GM18511 (cell line): Measurements from ENCODE around the gene AGTPBP1.

Source experiments
- ATAC-seq: cut with Tn5 transposase; IDR thresholded peaks from one replicate; pipeline ENCODE4 v1.9.1; 2021; ENCODE audit warnings: mild to moderate bottlenecking, moderate library complexity; ENCODE audit not compliant: unreplicated experiment

Gene AGTPBP1

DNA sequence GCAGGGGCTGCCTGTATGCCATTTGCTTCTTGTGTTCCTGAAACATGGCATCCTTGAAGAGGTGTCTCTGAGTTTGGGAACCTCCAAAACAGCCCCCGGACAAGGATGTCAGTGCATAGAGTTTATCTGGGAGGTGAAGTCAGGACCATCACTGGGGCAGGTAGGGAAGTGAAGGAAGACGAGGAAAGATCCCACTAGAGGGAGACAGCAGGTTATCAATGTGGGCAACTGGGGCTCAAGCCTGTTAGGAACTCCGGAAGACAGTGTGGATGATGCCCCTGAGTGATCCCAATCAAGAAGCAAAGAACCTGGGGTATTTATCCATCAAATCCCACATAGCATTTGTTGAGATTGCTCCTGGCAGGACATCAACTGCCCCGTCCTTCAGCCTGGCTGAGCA lies 233.1 kb downstream of the AGTPBP1 start:
- ATAC-seq = no peak

DNA sequence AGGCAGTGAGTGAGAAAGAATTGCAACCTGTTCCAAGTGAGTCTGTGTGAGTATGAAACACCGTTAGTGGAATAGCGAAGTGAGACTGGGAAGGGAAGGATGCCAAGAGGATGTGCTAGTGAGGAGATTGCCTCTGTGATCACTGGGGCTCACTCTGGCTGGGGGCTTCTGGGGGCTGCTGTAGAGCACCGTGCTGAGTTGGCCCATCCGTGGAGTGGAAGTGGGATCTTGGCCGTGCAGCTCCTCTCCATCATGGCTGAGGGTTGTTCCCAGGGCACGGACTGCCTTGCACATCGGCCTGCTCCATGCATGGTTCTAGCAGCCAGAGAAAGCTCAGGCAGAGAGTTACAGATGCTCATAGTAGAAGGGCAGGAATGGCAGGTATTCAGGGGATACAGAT lies 236.1 kb downstream of the AGTPBP1 start:
- no peak for ATAC-seq

DNA sequence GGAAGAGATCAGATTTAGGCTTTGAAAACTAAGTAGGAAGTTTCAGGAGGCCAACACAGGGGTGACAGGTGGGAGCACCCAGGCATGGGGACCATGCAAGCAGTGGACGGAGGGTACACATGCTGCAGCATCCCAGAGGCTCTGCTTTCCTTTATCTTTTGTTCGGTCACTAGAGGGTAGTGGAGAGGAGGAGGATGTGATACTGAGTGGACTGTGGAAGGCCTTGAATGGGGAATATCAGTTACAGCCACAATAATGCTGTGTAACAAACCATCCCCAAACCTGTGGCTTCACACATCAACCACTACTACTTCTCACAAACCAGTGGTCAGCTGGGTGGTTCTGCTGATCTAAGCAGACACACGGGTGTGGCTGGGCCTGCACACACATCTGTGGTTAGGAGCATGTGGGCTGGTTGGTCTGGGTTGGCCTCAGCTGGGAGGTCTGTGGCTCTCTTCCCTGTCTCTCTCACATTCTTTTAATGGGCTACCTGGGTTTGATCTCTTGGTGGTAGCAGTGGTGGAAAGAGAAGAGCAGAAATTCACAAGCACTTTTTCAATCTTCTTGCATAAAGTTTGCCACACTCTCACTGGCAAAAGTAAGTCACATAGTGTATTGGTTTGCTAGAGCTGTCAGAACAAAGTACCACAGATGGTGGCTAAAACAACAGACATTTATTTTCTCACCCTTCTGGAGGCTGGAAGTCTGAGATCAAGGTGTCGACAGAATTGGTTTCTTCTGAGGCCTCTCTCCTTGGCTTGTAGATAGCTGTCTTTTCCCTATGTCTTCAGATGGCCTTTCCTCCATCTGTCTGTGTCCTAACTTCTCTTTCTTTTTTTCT lies 238.7 kb downstream of the AGTPBP1 start:
- ATAC-seq = no peak

DNA sequence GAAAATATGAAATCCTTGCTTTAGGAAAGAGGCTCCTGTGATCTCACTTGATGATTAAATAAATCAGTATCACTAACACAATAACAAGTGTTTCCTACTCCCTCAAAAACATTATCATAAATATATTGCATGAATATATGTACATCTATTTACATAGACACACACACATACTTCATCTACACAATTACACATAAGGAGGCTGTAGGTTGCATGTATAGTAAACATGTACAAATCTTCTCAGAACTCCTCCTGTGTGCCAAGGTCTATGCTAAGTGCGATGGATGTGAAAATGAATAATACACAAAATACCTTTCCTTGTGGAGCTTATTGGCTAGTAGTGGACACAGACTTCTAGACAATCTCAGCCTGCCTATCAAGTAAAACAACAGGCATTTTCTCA lies 239.9 kb downstream of the AGTPBP1 start:
- no peak for ATAC-seq

DNA sequence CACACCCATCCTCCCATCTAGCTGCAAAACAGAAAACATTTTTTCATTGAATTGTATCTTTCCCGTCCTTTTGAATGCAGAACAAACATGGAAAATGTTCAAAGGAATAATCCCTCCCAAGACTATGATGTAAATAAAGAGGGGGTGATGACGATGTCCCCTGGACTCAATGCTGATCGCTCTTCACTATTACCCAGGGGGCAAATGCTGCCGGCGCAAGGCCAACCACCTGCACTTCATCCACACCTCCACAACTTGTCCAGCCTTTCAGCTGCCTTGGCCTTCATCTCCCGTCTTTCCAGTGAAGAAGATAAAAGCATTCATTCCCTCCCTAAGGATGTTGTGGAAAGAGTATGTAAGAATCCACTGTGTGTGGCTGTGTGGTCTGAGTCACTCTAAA lies 240.3 kb downstream of the AGTPBP1 start:
- ATAC-seq = no peak
